HG03060 (cell line): ENCODE results near the gene SMARCA1.

Experiments
- ATAC-seq: cut with Tn5 transposase; IDR thresholded peaks from one replicate; pipeline ENCODE4 v1.9.1; 2021; ENCODE audit warnings: low read depth, moderate number of reproducible peaks; ENCODE audit not compliant: unreplicated experiment

The SMARCA1 gene

GRCh38 chrX:129530410-129530809 is 7.1 kb upstream of the SMARCA1 start:
- no peak for ATAC-seq

- ATAC-seq, result no peak
Observed at GRCh38 chrX:129529685-129530281, 6.5 kb upstream of the SMARCA1 start.

GRCh38 chrX:129525896-129526295 is 2.6 kb upstream of the SMARCA1 start:
- no peak for ATAC-seq

GRCh38 chrX:129525162-129525561 is 1.9 kb upstream of the SMARCA1 start:
- ATAC-seq, result no peak

- no peak for ATAC-seq
Observed at GRCh38 chrX:129524250-129524850, 1.1 kb upstream of the SMARCA1 start.

DNA sequence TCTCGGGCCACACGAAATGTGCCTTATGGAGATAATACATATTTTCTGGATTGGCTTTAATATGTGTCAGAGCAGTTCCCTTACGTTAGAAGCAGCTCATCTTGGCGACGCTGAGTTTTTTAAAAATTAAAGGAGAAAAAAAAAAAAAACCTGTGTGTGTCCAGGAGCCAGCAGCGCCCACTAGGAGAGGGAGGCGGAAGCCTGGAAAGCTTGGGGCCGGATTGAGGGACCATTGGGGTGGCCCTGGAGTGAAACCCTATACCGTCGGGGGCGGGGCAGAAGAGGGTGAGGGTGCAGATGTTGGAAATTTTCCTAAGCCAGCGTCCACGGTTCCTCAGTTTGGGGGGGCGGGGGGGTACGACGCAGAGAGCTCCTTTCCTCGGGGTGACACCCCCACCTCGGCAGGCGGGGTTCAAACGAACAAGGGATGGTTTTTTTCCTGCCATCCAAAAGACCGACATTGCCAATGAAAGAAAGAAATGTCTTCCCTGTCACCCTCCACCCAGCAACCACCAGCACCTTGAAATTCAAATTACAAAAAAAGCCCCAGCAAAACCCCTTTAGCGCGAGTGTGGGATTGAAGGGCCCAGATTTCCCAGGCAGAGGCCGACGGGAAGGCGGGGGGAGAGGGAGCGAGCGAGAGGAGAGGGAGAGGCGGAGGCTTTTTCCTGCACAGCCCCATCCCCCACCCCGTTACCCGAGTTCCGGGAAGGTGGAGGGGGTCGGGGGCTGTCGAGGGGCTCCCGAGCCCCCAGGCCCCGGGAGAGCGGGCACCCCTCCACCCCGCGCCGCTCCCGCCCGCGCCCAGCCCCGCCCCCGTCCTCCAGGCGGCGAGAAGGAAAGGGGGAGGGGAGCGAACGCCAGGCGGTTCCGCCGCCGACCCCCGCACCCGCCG is 859 bp downstream of the SMARCA1 start:
- ATAC-seq, result no peak

- no peak for ATAC-seq
Observed at GRCh38 chrX:129520151-129520550, 3.1 kb downstream of the SMARCA1 start.

DNA sequence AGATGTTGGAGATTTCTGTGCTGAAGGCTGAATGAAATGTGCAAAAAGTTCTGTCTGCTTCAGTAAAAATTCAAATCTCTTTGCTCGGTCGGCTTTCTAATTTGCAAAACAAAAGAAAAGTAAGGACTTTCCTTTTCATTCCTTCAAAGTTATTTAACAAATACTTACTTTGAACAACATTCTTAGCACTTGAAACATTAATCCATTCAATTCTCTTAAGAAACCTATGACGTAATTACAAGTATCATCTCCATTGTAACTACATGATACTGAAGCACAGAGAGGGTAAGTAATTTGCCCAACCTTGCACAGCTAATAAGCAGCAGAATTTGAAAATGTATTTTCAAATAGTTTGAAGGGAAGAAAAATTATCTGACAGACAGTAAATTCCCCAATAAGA is 6.9 kb downstream of the SMARCA1 start:
- ATAC-seq, result no peak

DNA sequence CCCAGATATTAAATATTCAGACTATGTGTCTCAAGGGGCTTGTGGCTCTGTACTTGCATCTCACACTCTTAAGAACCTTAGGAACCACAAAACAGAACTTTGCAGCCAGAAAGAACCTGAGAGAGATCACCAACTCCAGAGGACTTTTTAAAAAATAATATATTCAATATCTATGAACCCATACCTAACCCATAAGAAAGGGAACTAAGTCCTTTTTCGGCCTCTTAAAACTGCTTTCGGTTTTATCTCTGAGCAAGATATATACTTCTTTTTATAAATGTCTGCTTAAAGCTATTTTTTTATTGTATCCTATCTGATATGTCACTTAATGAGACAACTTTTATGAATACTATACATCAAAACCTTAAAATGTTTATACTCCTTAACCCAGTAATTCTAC is 10.9 kb downstream of the SMARCA1 start:
- ATAC-seq, result no peak

GRCh38 chrX:129511689-129512088 is 11.6 kb downstream of the SMARCA1 start:
- no peak for ATAC-seq

DNA sequence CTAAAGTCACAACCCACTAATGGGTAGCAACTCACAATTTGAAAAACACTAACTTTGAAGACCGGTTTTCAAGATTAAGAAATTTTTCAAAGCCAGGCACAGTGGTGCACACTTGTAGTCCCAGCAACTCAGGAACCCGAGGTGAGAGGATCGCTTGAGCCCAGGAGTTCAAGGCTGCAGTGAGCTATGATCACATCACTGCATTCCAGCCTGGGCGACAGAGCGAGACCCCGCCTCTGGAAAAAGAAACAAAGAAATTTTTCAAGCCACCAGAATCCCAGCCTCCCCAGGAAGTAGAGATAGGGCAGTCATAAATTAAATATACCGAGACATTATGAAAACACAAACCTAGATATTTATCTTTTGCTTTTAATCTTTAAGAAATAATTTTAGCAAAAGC is 13.0 kb downstream of the SMARCA1 start:
- ATAC-seq, result no peak

- ATAC-seq, result no peak
Observed at GRCh38 chrX:129497146-129497843, 26.0 kb downstream of the SMARCA1 start.

DNA sequence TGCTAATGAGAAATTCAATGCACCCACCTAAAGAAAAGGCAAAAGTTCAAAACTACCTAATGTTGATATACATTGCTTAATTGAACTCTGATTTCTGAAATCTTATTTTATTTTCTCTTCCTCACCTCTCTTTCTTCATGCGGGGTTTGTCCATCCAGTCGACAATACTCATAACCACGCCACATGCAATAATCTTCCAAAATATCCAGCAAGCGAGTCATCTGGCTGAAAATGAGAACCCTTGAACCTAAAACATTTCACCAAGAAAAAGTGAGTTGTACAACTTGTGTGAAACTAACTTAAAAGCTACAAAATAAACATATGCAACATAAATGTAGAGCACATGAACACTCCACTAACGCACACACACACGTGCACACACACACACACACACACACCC is 26.7 kb downstream of the SMARCA1 start:
- no peak for ATAC-seq

DNA sequence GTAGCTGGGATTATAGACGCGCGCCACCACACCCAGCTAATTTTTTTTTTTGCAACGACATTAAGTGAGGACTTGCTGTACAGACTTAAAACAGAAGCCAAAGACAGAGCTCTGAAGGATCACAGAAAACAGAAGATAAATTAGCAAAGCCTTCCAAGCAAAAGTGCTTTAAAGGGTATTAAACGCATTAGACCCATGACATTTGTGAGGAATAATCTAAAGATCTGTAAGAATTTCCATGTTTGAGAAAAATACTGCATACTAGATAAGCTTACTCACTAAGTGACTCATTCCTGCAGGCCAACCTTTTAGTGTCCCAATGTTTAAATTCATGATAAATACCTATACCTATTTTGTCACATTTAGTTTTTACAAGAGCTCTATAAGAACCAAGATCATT is 27.4 kb downstream of the SMARCA1 start:
- no peak for ATAC-seq

DNA sequence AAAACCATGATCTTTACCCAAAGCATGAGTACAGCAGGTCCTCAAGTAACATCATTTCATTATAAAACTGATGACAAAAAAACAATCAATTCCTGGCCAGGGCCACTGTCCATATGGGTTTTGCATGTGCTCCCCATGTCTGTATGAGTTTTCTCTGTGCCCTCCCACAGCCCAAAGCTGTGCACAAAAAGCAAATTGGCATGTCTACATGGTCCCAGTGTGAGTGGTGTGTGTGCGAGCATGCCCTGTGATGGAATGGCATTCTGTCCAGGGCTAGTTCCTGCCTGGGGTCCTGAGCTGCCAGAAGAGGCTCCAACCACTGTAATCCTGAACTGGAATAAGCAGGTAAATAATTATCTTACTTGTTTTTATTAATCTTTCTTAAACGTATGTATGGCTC is 28.4 kb downstream of the SMARCA1 start:
- ATAC-seq, result no peak

DNA sequence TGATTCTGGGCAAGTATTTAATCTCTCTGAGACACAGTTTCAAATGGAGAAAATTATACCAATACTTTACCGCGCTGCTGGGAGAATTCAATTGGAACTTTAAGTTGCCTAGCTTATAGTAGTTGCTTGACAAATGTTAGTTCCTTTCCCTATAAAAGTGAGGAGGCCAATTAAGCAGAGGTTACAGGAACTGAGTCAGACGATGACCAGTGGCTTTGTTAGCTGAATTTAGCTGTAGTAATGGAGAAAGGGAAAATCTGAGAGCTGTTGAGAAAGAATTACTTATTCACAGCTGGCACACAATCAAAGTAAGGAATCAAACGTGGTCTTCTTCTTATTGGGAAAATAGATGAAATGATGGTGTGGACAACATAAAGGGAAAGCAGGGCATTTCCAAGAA is 29.6 kb downstream of the SMARCA1 start:
- no peak for ATAC-seq

- ATAC-seq, result no peak
Observed at GRCh38 chrX:129490330-129490729, 33.0 kb downstream of the SMARCA1 start.

GRCh38 chrX:129488359-129488758 is 34.9 kb downstream of the SMARCA1 start:
- no peak for ATAC-seq

GRCh38 chrX:129480889-129481288 is 42.4 kb downstream of the SMARCA1 start:
- ATAC-seq, result no peak

GRCh38 chrX:129478516-129478915 is 44.8 kb downstream of the SMARCA1 start:
- no peak for ATAC-seq

DNA sequence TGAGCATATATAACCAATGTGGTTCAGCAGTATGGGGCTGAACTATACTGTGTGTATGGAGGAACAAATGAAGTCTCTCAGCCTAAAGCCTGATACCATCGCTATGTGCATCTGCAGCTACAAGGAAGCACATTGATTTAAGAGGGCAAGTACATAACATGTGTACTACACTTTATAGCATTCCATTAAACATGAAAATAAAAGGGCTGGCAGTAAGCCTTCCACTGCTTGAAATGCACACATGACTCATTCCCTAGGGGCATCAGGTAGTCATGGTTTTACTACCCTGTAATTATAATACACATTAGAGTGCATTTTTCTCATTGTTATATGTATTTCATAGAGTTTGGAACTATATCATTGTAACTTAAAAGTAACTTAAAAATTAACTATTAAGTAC is 51.2 kb downstream of the SMARCA1 start:
- no peak for ATAC-seq
